ENCODE measurements around the gene IFI35.

DNA sequence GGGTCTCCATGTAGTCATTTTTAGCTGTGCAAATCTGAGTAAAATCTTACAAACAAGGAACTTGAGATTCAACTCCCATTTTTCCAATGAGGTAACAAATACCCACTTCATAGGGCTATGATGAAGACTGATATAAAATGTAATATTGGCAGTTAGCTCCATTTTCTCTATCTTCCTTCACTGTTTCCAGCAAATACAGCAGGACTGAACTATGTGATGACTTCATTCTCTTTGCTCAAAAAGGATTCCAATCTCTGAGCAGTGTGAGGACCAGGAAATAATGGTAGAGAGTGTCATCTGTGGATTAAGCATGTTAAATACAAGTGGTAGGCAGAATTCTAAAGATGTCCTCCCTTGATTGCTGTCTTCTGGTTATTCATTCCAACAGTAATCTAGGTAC is 36.7 kb downstream of the IFI35 start:
- TF ChIP-seq SP1 (IDR thresholded peaks at IDR 0.05) = no peak
- no peak for TF ChIP-seq NFRKB (IDR thresholded peaks at IDR 0.05)
- TF ChIP-seq FOXK2 (IDR thresholded peaks at IDR 0.05) = no peak
- no peak for TF ChIP-seq FOXM1 (IDR thresholded peaks at IDR 0.05; ENCODE audit: borderline replicate concordance)
- no peak for TF ChIP-seq BHLHE40 (IDR thresholded peaks at IDR 0.05; ENCODE audit: borderline replicate concordance)
- no peak for TF ChIP-seq HDGF (IDR thresholded peaks at IDR 0.05; ENCODE audit: borderline replicate concordance)
- no peak for TF ChIP-seq SUZ12 (IDR thresholded peaks at IDR 0.05)
- TF ChIP-seq L3MBTL2 (conservative IDR thresholded peaks at IDR 0.05) = no peak

Data from HEK293T (cell line).